Measurements from ENCODE around the gene SBF1.

Gene SBF1

GRCh38 chr22:50490531-50491308 lies 15.9 kb upstream of the SBF1 start:
- no peak overlapping the region for H3K4me3 ChIP-seq (ENCODE audit: low read depth, low read length)
- H3K9ac ChIP-seq (ENCODE audit: low read length): no peak overlapping the region
- peaks cover 6% of the 10 kb centered on the region; the same call in 1 of the 2 replicates for H3K4me1 ChIP-seq (ENCODE audit: control insufficient read depth, insufficient read depth, low read length)
- H3K36me3 ChIP-seq (ENCODE audit: control insufficient read depth, insufficient read depth, low read length): no peaks in the 10 kb centered on the region
- no peak overlapping the region for H3K27ac ChIP-seq (ENCODE audit: low read depth, low read length)
- no peaks in the 10 kb centered on the region for H3K9me3 ChIP-seq (ENCODE audit: control insufficient read depth, insufficient read depth, low read depth, low read length)
- no peaks in the 10 kb centered on the region; the same call in 1 of the 2 replicates for H3K27me3 ChIP-seq (ENCODE audit: control insufficient read depth, insufficient read depth, low read length)

GRCh38 chr22:50489363-50490243 lies 14.8 kb upstream of the SBF1 start:
- Histone ChIP-seq H3K36me3 (ENCODE audit: control insufficient read depth, insufficient read depth, low read length) (no peaks in the 10 kb centered on the region), H3K27ac (ENCODE audit: low read depth, low read length) (no peak overlapping the region), H3K9me3 (ENCODE audit: control insufficient read depth, insufficient read depth, low read depth, low read length) (no peaks in the 10 kb centered on the region), H3K27me3 (ENCODE audit: control insufficient read depth, insufficient read depth, low read length) (no peaks in the 10 kb centered on the region; the same call in 1 of the 2 replicates), H3K4me1 (ENCODE audit: control insufficient read depth, insufficient read depth, low read length) (peaks cover 10% of the 10 kb centered on the region; the same call in 1 of the 2 replicates), H3K4me3 (ENCODE audit: low read depth, low read length) (no peak overlapping the region), H3K9ac (ENCODE audit: low read length) (no peak overlapping the region)

DNA sequence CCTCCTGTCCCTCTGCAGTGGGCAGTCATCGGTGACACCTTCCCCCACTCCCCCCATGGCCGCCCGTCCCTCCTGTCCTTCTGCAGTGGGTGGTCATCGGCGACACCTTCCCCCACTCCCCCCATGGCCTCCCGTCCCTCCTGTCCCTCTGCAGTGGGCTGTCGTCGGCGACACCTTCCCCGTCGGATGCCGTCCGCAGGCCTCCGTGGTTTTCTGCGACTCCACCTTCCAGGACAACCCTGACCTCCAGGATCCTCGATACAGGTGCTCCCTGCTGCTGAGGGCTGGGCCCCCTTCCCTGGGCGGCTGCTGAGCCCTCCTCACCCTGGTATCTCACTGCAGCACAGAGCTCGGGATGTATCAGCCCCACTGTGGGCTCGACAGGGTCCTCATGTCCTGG lies 14.1 kb upstream of the SBF1 start:
- no peak overlapping the region for H3K9ac ChIP-seq (ENCODE audit: low read length)
- H3K4me3 ChIP-seq (ENCODE audit: low read depth, low read length): no peak overlapping the region
- H3K4me1 ChIP-seq (ENCODE audit: control insufficient read depth, insufficient read depth, low read length): peaks cover 10% of the 10 kb centered on the region; the same call in 1 of the 2 replicates
- no peaks in the 10 kb centered on the region; the same call in 1 of the 2 replicates for H3K27me3 ChIP-seq (ENCODE audit: control insufficient read depth, insufficient read depth, low read length)
- no peaks in the 10 kb centered on the region for H3K9me3 ChIP-seq (ENCODE audit: control insufficient read depth, insufficient read depth, low read depth, low read length)
- H3K27ac ChIP-seq (ENCODE audit: low read depth, low read length): no peak overlapping the region
- no peaks in the 10 kb centered on the region for H3K36me3 ChIP-seq (ENCODE audit: control insufficient read depth, insufficient read depth, low read length)

GRCh38 chr22:50488006-50488677 lies 13.3 kb upstream of the SBF1 start:
- H3K4me3 ChIP-seq (ENCODE audit: low read depth, low read length): no peak overlapping the region
- H3K4me1 ChIP-seq (ENCODE audit: control insufficient read depth, insufficient read depth, low read length): peaks cover 10% of the 10 kb centered on the region; the same call in 1 of the 2 replicates
- H3K27me3 ChIP-seq (ENCODE audit: control insufficient read depth, insufficient read depth, low read length): peaks cover 2% of the 10 kb centered on the region; the same call in 1 of the 2 replicates
- H3K27ac ChIP-seq (ENCODE audit: low read depth, low read length): no peak overlapping the region
- H3K9me3 ChIP-seq (ENCODE audit: control insufficient read depth, insufficient read depth, low read depth, low read length): no peaks in the 10 kb centered on the region
- no peak overlapping the region for H3K9ac ChIP-seq (ENCODE audit: low read length)
- peaks cover under 1% of the 10 kb centered on the region; the same call in 1 of the 2 replicates for H3K36me3 ChIP-seq (ENCODE audit: control insufficient read depth, insufficient read depth, low read length)

- H3K9ac ChIP-seq (ENCODE audit: low read length): no peak overlapping the region
- no peak overlapping the region for H3K4me3 ChIP-seq (ENCODE audit: low read depth, low read length)
- no peak overlapping the region for H3K27ac ChIP-seq (ENCODE audit: low read depth, low read length)
- H3K4me1 ChIP-seq (ENCODE audit: control insufficient read depth, insufficient read depth, low read length): peaks cover 10% of the 10 kb centered on the region; the same call in 1 of the 2 replicates
- H3K27me3 ChIP-seq (ENCODE audit: control insufficient read depth, insufficient read depth, low read length): peaks cover 3% of the 10 kb centered on the region; the same call in 1 of the 2 replicates
- no peaks in the 10 kb centered on the region for H3K9me3 ChIP-seq (ENCODE audit: control insufficient read depth, insufficient read depth, low read depth, low read length)
- peaks cover 5% of the 10 kb centered on the region; the same call in 1 of the 2 replicates for H3K36me3 ChIP-seq (ENCODE audit: control insufficient read depth, insufficient read depth, low read length)
These were observed 12.6 kb upstream of the SBF1 start for GRCh38 chr22:50487290-50488005.

DNA sequence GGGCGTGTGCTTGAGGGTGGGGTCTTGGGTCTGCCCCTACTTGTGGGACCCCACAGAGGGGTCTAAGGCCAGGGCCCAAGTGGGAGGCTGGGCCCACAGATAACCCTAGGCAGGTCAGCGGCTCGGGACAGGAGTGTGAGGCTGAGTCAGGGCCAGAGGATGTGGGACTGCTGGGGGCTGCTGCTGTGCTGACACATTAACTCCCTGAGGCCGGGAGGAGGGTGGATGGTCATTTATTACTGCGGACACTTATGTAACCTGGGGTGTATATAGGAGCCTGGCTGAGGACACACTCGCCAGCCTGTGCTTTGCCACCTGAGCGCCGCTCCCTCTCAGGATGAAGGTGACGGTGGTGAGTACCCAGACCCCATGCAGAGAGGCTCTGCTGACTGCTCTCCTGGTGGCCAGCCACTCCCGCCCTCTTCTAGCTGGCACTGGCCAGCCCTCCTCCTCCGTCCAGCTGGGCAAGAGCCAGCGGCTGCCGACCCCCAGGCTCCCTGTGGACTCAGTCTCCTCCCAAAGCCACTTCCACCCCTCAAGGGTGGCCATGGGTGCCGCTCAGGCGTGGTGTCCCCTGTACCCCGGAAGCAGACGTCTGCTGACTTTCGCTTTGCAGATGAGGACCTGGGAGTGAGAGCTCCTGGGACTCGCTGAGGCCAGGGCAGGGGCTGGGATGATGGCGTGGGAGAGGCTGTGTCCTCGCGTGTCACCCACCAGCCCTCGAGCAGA lies 11.9 kb upstream of the SBF1 start, which contains the start of gene MIOX:
Gene MIOX (plus strand): TSS at position 299 of the 729 bp plus-strand sequence. CDS start 39 bp downstream, at position 338.
- no peaks in the 10 kb centered on the region for H3K9me3 ChIP-seq (ENCODE audit: control insufficient read depth, insufficient read depth, low read depth, low read length)
- peaks cover 10% of the 10 kb centered on the region; the same call in 1 of the 2 replicates for H3K27me3 ChIP-seq (ENCODE audit: control insufficient read depth, insufficient read depth, low read length)
- H3K9ac ChIP-seq (ENCODE audit: low read length): no peak within 1 kb of the TSS
- no peak within 1 kb of the TSS for H3K27ac ChIP-seq (ENCODE audit: low read depth, low read length)
- H3K36me3 ChIP-seq (ENCODE audit: control insufficient read depth, insufficient read depth, low read length): peaks cover 5% of the 10 kb centered on the region; the same call in 1 of the 2 replicates
- no peak within 1 kb of the TSS for H3K4me3 ChIP-seq (ENCODE audit: low read depth, low read length)
- peaks cover 16% of the 10 kb centered on the region for H3K4me1 ChIP-seq (ENCODE audit: control insufficient read depth, insufficient read depth, low read length)

DNA sequence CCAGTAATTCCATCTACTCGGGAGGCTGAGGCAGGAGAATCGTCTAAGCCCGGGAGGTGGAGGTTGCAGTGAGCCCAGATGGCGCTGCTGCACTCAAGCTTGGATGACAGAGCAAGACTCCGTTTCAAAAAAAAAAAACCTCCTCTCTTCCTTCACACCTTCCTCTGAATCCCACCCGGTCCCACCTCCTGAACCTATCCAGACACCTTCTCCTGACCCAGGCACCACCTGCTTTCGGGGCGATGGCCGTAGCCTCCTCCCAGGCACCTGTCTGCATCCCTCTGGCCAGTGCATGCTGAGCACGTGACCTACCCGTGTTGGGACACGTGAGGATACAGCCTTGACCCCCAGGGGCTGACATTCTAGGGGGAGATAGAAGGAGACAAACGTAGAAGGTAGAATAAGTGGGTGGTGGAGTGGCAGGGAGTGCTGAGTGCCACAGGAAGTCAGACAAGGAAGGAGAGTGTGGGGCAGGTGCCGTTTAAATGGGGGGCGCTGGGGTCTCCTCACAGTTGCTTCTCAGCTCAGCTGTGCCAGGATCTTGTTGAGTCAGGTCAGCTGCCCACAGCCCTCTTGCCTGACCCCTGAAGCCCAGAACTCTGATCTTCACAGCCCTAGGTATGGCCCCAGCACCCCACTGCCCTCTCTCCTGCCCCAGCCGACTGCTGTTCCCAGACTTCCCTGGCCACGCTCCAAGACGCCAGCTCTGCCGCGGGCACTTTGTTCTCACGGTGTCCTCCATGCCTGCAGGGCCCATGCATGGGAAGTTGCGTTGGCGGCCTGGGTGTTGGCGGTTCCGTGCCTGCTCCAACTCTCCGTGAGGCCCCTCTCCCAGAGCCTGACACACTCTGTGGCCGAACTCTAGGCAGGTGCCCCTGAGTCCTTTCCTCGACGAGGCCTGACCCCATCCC lies 10.6 kb upstream of the SBF1 start:
- H3K4me3 ChIP-seq (ENCODE audit: low read depth, low read length): no peak overlapping the region
- no peak overlapping the region for H3K27ac ChIP-seq (ENCODE audit: low read depth, low read length)
- no peak overlapping the region for H3K9ac ChIP-seq (ENCODE audit: low read length)
- peaks cover 16% of the 10 kb centered on the region for H3K4me1 ChIP-seq (ENCODE audit: control insufficient read depth, insufficient read depth, low read length)
- peaks cover 18% of the 10 kb centered on the region for H3K27me3 ChIP-seq (ENCODE audit: control insufficient read depth, insufficient read depth, low read length)
- peaks cover 5% of the 10 kb centered on the region; the same call in 1 of the 2 replicates for H3K36me3 ChIP-seq (ENCODE audit: control insufficient read depth, insufficient read depth, low read length)
- H3K9me3 ChIP-seq (ENCODE audit: control insufficient read depth, insufficient read depth, low read depth, low read length): no peaks in the 10 kb centered on the region

DNA sequence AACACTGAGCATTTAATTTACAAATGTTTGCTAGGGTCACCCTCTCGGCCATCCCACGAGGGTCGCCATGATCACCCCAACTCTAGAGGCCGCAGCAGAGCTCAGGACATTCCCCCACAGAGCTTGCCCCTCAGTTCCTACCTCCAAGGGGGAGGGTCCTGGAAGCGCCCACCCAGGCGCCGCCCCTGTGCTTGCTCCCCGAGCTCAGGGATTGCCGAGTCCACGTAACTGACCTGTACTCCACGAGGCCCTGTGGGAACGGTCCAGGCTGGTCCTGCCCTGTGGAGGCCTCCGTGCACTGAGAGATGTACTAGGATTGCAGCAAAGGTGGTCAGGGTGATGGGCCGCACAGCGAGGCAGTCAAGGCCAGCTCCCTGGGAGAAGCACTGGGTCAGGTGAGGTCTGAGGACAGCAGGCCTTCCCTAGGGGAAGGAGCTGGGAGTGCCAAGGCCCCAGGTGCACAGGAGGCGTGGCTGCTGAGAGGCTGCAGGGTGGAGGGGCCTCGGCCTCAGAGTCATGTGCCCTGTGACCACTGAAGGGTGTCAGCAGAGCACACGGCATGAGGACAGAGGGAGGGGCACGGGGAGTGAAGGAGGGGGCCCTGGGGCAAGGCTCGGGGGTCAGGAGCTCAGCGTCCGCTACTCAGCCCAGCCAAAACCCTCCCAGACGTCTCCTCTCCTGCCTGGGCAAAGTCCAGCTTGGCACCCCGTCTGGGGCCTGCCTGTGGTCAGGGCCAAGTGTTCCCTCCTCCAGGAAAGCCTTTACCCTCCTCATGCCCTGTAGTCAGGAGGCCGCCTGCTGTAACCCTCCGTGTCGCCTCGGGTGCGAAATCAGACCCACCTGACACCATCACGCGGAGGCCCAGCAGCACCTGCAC lies 9.4 kb upstream of the SBF1 start:
- Histone ChIP-seq H3K4me3 (ENCODE audit: low read depth, low read length) (no peak overlapping the region), H3K27me3 (ENCODE audit: control insufficient read depth, insufficient read depth, low read length) (peaks cover 31% of the 10 kb centered on the region), H3K9me3 (ENCODE audit: control insufficient read depth, insufficient read depth, low read depth, low read length) (no peaks in the 10 kb centered on the region), H3K4me1 (ENCODE audit: control insufficient read depth, insufficient read depth, low read length) (peaks cover 16% of the 10 kb centered on the region), H3K27ac (ENCODE audit: low read depth, low read length) (no peak overlapping the region), H3K9ac (ENCODE audit: low read length) (no peak overlapping the region), H3K36me3 (ENCODE audit: control insufficient read depth, insufficient read depth, low read length) (peaks cover 5% of the 10 kb centered on the region; the same call in 1 of the 2 replicates)
